Femur (tissue), 1 donor: ENCODE results near the gene APOBEC3B.
"Not testable (repeated sequence)": the region's sequence is repeated elsewhere in the genome, so short reads cannot be mapped to it uniquely, and the experiment has no call there.

Source experiments
- DNase-seq: peaks from one replicate; pipeline ENCODE4 v3.0.0-alpha.2; 2017

The APOBEC3B gene

DNA sequence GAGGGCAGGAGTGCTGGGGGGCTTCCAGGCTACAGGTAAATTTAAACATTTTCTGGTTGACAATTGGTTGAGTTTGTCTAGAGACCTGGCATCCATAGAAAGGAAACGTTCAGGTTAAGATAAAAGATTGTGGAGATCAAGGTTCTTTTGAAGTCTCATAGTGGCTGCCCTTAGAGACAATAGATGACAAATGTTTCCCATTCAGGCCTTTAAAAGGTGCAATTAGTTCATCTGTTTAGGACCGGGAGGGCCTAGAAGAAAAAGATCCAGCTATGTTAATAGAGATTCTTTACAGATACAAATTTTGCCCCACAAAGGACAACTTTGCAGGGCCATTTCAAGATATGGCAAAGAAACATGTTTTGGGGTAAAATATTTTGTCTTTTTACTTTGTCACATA, 54.9 kb downstream of the APOBEC3B start:
- not testable (repeated sequence) for DNase-seq

DNA sequence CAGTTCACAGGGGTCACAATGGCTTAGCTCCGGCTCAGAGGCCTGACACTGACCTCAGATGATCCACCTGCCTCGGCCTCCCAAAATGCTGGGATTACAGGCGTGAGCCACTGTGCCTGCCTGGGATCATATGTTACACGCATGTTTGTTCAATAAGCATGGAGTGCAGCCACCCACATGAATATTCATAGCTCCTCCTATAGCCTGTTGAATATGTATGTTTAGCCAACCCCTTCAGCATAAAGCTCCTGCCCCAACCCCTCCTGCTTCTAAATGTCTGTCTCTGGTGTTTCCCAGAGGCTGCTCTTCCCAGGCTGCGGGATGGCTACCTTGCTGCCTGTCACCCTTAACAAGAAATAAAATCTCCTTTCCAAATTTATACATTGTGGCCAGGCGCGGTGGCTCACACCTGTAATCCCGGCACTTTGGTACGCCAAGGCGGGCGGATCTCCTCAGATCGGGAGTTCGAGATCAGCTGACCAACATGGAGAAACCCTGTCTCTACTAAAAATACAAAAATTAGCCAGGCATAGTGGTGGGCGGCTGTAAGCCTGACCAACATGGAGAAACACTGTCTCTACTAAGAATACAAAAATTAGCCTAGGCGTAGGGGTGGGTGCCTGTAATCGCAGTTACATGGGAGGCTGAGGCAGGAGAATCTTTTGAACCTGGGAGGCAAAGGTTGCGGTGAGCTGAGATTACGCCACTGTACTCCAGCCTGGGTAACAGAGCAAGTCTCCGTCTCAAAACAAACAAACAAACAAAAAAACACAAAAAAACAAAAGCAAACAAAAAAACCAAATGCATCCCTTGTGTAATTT, 57.4 kb downstream of the APOBEC3B start:
- DNase-seq, result no peak

DNA sequence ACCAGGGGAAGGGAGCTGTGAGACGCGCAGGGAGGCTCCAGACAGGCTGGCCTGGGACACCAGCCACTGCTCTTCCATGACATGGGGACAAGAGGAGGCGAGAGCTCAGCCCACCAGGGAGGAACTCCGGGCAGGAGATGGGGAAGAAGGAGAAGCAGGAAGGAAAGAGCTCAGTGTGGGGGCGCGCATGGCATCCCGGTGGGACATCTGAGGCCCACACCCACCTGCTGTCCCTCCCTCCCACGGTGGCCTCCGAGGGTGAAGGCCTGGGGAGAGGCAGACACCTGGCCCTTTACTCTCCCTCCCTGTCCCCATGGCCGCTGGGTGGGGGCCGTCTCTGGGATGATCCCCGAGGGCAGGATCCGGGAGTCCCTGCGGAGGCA, 58.0 kb downstream of the APOBEC3B start:
- DNase-seq, result not testable (repeated sequence)

DNA sequence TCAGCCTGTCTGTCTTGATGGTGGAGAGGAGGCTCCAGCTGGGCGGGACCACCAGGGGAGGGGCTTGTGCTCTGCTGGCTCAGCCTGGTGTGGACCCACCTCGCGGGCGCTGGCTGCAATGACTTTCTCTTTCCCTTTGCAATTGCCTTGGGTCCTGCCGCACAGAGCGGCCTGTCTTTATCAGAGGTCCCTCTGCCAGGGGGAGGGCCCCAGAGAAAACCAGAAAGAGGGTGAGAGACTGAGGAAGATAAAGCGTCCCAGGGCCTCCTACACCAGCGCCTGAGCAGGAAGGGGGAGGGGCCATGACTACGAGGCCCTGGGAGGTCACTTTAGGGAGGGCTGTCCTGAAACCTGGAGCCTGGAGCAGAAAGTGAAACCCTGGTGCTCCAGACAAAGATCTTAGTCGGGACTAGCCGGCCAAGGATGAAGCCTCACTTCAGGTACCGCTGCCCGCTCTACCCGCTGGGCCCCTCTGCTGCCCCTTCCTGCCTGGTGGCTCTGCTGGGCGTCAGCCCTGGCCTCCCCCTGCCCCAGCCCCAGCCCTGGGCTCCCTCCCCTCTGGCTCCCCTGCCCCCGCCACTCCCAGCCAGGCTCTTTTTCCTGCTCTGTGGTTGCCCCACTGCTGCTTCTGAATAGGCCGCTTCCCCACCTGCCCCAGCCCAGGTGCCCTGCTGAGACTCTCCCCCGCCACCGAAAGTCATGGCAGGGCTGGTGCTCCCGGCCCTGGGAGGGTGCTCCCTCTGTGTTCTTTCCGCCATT, 58.6 kb downstream of the APOBEC3B start, which contains the start of gene APOBEC3F:
APOBEC3F (plus strand) TSS at position 327 of the 759 bp plus-strand sequence; CDS start at position 424, 97 bp downstream.
- DNase-seq, result peak; percentile 50

DNA sequence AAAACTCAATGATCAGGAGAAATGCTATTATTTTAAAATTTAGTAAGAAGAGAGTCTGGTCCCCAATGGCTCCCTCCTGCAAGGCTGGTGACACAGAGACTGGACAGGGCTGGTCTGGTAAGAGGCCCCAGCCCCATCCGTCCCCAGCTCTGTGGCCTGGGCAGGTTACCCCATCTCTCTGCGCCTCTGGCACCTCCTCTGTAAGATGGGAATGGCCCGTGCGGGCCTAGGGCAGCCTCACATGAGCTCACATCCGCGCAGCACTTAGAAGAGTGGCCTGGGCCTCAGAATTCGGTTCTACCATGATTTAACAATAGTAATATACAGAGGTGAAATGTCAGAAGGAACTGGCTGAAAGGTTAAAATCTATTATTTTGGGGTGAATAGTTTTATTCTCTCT, 59.8 kb downstream of the APOBEC3B start:
- no peak for DNase-seq
